Measurements from ENCODE around the gene HCN4.

The HCN4 gene

DNA sequence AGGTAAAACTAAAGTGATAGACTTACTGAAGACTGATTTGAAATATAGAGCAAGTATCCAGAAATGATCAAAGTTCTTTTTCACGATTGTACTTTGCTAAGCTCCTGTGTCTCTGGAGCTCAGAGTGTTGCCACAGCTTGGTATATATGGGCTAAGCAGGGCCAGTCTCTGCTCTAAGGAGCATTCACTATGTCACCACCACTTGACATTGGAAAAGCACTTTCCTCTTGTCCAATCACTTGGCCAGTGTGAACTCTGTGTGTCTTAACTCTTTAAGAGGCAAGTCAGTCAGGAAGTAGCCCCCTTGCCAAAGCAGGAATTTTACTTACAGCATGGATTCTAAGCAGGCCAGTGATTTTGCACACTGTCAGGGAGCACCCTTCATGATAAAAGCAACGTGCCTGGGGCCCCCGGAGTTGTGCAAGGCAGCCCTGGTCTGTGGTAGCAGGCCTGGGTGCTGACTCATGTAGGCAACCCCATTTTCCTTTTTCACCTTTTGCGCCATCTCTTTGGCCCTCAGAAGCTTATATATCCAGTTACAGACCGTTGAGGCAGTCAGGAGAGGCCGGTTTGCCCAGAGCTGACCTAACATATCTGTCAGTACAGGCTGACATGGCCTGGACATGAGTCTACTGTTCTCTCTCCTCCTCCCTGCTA lies 73.0 kb downstream of the HCN4 start:
- DNase-seq (ENCODE audit: low spot score) = no peak

DNA sequence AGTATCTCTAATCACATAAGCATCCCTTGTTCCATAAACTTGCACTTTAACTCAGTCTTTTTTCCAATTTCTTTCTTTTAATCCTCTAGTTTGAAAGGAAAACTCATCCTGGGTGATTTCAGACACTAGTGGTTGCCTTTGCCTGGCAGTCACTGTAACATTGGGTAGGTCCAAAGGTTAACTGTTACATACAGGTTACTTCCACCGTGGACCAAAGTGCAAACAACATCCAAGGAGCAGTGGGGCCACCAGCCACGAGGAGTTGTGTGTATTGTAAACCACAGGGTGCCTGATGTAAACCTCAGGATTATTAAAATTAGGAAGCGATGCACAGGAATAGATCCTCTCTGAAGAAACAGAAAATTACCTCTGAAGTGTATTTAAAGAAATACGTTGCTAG lies 75.0 kb downstream of the HCN4 start:
- no peak for DNase-seq (ENCODE audit: low spot score)

GRCh38 chr15:73291441-73291840 lies 77.3 kb downstream of the HCN4 start:
- DNase-seq (ENCODE audit: low spot score) = no peak

DNA sequence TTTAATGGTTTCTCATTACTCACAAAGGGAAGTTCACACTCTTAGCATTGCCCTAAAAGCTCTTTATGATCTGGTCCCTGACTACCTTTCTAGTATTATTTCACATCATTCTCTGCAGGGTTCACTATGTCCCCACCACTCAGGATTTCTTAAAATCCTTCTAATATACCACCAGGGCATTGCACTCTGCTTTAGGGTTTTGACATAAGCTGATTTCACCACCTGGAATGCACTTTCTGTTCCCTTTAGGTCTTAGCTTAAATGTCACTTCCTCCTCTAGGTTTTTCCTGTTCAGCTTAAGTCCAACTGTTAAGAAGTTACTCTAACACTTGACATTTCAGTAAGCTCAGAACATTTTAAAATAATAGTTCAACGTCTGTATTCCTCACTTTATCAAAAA lies 81.7 kb downstream of the HCN4 start:
- DNase-seq (ENCODE audit: low spot score) = no peak

DNA sequence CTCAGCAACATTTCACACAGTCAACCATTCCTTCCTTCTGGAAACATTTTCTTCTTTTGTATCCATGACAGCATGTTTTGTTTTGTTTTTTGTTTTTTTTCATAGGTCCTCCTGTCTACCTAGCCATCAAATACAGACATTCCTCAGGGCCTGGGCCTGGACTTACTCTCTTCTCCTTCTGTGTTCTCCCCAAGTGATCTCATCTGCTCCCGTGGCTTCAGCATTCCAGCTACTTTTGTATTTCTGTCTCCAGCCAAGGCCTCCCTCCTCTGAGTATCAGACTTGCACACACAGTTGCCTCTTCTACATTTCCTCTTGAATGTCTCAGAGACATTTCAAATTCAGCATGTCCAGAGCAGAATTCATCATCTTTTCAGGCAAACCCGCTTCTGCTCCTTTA lies 82.4 kb downstream of the HCN4 start:
- peak; percentile 54 for DNase-seq (ENCODE audit: low spot score)

GRCh38 chr15:73284090-73284716 lies 84.6 kb downstream of the HCN4 start:
- DNase-seq (ENCODE audit: low spot score) = no peak

DNA sequence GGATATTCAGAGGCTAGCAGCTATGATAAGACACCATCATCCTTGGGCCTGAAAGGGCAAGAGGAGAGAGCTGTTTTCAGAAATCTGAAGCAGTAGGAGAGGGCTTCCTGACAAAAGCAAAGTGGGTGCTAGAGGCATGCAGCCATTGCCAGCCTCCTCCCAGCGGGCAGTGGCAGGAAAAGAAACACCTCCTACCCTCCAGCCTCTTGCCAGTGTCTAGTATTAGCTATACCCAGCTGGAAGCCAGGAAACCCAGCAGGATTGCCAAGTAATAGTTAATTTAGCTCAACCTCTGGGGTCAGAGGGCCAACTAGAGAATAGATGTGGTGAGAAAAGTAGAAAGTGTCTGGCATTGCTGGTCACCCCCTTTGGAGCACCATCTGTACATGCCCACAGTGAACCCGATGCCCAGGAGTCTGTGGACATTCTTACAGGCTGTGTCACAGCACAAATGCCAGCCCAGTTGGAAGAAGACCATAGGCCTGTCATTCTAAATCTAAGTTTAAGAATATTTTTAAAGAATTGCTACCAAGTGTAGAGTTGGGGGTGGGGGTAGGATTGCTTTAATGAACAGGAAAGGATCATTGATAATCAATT lies 85.3 kb downstream of the HCN4 start:
- no peak for DNase-seq (ENCODE audit: low spot score)

GRCh38 chr15:73282567-73283365 lies 86.0 kb downstream of the HCN4 start:
- DNase-seq (ENCODE audit: low spot score) = no peak

DNA sequence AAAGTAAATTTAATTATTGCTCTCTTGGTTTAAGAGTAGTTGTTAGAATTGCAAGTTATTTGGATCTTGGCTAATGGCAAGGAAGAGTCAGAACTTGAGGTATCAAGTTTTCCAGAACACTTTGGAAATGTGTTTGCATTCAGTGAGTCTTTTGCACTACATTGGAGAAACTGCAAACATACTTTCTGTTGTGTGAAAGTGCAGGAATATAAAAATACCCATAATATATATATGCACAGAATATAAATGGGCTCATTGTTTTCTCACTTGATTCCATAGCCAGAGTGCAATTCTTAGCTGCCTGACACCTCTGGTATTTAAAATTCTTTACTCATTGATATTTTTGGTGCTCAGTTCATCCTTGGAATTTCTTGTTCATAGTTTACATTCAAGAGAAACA lies 92.9 kb downstream of the HCN4 start:
- DNase-seq (ENCODE audit: low spot score) = no peak

GRCh38 chr15:73273181-73274002 lies 95.4 kb downstream of the HCN4 start:
- DNase-seq (ENCODE audit: low spot score) = peak; percentile 83

- no peak for DNase-seq (ENCODE audit: low spot score)
These were observed 98.2 kb downstream of the HCN4 start for GRCh38 chr15:73270366-73271097.
